Effector CD8-positive, alpha-beta T cell (primary cell): Measurements from ENCODE around the gene GCC2.
"Not testable (repeated sequence)": the region's sequence is repeated elsewhere in the genome, so short reads cannot be mapped to it uniquely, and the experiment has no call there.

Experiments used
- DNase-seq: peaks from one replicate; lab custom pipeline; 2025; lab: John Stamatoyannopoulos, UW

Gene GCC2

DNA sequence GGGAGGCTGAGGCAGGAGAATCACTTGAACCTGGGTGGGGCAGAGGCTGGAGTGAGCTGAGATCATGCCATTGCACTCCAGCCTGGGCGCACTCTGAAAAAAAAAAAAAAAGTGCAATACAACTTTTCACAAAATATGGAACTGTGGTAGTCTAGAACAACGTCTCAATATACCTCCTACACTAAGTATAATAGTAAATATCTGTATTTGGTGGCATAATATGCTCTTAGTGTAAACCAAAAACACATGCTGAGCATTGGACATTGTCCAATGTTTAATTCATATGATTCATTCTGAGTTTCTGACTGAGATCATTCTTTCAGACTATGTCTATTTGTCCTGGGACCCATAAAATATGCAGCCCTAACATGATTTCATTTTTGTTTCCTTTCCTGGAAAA, 65.5 kb downstream of the GCC2 start:
- DNase-seq: not testable (repeated sequence)

DNA sequence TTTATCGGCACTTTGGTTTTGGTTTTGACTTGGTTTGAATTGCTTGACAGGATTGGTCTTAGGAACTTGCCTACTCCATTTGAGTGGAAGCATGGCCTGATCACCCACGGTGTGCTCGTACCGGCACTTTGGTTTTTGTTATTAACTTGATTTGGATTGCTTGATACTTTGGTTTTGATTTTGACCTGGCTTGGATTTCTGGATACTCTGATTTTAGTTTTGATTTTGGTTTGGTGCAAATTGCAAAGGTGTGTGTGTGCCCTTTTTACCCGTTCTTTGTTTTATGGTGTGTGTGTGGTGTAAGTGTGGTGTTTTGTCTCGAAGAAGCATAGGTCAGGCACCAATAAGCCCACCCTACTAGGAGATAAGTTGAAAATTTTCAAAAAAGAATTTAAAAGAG, 75.7 kb downstream of the GCC2 start:
- DNase-seq: not testable (repeated sequence)

DNA sequence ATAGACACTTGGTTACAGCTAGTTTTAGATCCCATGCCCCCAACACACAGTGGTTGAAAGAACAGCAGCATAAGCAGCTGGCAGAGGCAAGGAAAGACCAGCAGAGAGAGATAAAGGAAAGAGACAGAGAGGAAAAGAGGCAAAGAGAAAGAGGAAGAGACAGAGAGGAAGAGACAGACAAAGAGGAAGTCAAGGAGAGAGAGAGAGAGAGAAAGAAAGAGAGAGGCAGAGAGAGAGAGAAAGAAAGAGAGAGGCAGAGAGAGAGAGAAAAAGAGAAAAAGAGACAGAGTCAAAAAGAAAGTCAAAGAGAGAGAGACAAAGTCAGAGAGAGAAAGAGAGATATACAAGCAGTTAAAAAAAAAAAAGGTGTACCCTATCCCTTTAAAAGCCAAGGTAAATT, 76.3 kb downstream of the GCC2 start:
- DNase-seq: not testable (repeated sequence)

DNA sequence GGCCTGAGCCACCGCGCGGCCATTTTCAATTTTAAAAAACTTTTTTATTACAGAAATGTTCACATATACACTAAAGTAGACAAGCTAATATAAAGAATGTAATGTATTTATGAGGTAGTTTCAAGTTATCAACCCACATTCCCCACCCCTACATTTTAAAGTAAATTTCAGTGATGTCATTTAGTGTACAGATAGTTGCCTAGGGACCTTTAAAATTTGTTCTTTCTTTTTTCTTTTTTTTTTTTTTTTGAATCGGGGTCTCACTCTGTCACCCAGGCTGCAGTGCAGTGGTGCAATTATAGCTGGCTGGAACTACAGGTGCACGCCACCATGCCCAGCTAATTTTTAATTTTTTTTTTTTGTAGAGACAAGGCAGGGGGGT, 82.7 kb downstream of the GCC2 start:
- no peak for DNase-seq

DNA sequence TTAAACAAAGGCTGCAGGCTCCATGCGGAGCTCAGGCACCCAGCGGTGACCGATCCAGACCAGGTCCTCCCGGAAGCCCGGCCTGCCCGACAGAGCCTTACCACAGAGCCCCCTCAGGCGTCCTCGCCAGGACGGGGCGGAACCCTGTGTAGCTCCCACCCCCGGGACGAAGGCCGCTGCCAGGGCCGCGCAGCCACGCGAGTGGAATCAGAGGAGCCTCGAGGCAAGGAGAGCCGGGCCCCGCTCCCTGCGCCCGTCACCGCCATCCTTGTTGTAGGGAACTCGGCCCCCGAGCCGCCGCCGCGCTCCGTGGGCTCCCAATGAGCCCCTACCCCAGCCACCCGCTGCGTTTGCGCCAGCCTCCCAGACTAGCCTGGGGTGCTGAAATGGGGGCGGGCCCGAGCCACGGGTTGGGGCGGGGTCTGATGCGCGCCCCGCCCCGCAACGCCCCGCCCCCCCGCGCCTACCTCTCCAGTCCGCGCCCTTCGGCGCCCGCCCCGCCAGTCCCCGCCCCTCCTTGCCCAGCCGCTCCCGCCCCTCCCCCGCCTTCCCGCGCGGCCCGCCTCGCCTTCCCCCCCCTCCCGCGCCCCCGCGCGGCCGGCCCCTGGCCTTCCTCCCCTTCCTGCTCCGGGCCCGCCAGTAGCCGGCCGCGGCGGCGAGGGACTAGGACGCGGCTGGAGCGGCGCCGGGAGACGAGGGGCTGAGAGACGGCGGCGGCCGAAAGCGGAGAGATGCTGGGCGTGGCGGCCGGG, 85.0 kb downstream of the GCC2 start, which contains the start of gene LIMS1:
TSS of gene LIMS1 (plus strand) at position 639 of the 752 bp plus-strand sequence. CDS start at position 732, 93 bp downstream.
- DNase-seq: peak; percentile 82

DNA sequence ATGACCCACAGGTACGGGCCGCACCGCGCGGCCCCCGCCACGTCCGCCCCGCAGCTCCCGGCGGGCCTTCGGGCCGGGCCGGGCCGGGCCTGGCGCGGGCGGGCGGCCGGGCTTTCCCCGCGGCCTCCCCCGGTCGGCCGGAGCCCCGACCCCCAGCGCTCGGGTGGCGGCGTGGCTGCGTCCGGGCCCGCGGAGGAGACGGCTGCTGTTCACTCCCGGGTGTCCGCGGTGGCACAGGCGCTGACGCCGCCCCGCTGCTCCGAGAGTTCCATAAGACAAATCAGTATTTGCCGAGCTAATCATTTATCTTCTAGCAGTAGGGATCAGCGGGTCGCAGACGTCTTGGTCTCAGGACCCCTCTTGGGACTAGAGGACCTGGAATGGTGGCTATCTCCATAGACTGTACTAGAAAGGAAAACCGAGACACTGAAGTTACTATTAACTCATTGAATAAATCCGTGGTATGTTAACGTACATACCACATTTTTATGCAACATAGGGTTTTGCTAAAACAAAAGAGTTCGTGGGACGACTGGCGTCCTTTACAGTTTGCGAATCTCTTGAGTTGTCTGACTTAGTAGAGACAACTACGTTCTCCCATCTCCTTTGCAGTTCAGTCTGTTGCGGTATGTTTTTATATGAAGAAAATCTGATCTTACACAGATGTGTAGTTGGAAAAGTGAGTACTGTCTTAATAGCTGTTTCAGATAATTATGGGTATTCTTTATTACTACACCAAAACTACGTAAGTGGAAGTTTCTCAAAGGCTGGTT, 85.8 kb downstream of the GCC2 start:
- DNase-seq: peak; percentile 11

DNA sequence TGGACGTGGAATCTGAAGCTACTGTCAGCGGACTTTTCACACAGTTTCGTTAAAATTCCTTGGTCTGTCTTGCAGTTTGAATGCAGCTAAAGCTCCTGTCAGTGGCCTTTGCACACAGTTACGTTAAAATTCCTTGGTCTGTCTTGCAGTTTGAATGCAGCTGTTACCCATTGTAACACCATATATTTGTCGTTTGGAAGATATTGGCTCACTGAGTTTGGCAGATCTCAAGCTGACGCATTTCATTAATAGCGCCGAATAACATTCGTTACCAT, 86.3 kb downstream of the GCC2 start:
- no peak for DNase-seq

DNA sequence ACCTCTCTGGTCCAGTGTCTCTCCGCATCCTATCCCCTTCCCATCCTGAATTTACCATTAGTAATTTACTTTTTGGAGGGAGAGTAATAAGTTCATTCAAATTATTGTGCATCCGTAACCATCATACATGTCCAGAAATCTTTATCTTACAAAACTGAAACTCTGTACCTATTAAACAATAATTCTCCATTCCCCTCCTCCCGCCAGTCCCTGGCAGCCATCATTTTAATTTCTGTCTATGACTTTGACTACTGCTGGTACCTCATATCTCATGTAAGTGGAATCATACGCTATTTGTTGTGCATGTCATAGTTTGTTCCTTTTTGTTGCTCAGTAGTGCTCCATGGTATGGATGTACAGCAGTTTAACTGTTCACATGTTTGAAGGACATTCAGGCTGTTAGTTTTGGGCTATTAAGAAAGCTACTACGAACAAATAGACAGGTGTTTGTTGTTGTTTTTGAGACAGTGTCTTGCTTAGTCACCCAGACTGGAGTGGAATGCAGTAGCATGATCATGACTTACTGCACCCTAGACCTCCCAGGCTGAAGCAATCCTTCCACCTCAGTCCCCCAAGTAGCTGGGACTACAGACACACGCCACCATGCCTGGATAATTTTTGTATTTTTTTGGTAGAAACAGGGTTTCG, 87.3 kb downstream of the GCC2 start:
- DNase-seq: no peak

DNA sequence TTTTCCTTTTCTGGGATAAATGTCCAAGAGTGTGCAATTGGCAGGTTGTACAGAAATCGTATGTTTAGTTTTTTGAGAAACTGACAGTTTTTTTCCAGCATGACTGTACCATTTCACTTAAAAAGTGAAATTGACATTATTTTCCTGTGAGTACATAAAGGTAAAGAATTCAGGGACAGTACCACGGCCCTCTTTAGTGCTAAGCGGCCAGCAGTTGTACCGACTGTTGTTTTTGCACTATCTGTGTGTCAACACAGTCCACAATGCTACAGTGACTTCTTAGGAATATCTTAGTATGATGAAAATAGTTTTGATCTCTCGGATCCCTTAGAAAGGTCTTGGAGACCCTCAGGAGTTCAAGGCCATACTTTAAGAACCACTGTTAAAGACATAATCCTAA, 87.9 kb downstream of the GCC2 start:
- no peak for DNase-seq

DNA sequence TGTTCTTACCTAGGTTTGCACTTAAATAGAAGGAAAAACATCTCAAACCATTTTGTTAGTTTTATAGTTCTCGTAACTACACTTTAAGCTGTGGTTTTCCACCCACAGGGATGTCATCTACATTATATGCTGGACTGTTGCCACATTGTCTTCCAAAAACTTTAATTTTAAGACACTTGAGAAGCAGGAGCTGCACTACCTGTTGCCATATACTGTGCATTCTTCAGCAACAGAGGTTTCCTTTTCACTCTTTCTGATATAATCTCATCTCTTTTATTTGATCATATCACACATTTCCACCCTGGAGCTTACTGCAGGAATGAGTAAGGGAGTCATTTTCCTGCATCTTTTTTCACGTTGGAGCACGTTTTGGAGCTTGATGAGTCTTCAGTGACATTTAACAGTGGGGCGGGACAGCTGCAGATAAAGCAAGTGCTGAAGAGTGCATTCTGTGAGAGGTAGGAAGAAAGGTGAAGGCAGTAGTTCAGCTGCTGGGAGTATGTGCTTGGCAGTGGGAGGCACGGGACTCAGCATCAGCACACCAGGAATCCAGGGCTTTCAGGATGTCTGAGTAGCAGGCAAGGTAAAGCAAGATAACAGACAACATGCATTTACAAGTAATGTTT, 89.1 kb downstream of the GCC2 start:
- DNase-seq: no peak

DNA sequence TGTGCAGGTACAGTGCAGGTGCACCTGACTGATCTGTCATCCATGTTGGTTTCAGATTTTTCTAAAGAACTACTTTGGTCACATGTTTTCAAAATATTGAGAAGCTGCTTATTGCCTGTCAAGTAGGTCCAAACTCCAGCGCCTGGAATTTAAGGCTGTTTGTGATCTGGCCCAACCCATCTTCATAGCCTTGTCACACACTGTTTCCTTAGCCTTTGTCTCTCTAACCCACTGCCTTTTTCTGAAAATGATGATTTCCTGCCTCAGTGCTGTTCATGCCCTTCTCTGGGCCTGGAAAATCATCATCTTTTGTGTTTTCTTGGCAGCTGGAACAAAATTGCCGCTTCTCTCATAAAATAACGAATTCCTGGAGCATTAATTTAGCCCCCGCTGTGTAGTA, 92.4 kb downstream of the GCC2 start:
- no peak for DNase-seq

DNA sequence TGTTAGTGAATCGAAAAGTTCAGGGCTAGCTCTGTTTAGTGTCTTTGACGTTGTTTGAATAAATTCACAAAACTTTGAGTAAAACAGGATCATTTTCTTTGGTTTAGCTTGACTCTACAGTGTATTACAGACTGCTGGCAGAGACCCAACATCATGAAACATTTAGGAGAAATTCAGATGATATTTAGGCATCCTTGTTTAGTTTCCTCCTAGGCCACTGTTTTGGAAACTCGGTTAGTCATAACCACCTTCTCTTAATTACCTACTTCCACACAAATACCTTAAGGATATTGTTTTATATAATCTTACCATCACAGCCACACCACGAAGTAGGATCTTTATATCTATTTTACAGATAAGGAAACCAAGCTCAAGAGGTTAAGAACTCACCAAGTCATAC, 93.1 kb downstream of the GCC2 start:
- no peak for DNase-seq

DNA sequence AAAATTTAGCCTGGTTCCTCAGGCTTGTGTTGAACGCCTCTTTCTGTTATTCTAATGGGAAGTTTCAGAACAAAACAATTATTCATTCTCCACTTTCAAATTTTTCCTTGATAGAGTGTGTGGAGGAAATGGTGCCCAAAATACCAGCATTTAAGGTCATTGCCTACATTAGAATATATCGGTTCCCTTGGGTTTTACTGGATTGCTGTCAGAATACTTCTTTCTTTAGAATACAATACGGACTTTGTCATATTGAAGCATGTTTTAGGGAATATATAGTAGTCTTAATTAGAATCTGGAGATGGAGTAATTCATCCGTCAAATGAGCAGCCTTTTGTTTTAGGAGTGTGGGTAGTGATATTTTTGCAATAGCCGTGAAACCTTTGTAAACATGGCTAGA, 98.6 kb downstream of the GCC2 start:
- no peak for DNase-seq

DNA sequence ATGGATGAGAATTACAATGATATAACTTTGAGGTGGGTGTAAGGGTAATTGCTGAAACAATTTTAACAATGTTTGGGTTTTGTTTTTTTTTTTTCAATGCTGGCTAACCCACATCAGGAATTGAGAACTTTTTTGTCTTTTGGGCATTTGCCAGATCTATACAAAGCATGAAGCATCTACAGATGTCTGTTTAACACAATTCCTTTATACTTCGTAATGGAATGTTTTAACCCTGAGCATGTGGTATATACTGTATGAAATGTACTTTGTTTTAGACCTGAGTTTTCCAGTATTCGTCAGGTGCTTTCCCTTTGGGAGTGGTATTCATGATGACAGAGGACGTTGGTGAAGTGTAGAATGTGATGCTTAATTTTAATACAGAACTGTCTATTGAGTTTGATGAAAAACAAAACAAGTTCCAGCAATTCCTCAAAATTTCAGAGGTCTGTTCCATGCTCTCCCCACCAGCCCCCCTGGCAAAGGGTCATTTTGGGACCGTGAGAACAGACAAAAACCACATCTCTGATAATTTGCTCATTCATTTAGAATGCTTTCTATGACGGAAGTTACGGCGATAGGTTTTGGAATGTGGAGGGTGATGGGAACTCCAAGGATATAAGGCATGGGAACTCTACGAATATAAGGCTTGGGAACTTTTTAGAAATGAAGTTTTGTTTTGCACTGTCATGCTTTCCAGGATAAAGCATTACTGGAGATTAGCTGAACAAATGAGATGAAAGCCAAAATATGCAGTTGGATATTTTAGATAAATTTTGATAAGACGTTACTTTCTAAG, 99.4 kb downstream of the GCC2 start:
- DNase-seq: no peak

DNA sequence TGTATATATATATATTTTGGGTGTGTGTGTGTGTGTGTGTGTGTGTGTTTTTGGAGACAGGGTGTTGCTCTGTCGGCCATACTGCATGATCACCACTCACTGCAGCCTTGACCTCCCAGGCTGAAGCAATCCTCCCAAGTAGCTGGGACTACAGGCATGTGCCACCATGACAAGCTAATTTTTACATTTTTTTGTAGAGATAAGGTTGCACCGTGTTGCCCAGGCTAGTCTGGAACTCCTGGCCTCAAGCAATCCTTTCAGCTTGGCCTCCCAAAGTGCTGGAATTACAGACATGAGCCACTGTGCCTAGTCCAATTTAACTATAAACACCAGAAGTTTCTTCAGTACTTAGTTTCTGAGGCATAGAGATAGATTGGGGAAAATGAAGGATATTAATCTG, 103.6 kb downstream of the GCC2 start:
- no peak for DNase-seq

DNA sequence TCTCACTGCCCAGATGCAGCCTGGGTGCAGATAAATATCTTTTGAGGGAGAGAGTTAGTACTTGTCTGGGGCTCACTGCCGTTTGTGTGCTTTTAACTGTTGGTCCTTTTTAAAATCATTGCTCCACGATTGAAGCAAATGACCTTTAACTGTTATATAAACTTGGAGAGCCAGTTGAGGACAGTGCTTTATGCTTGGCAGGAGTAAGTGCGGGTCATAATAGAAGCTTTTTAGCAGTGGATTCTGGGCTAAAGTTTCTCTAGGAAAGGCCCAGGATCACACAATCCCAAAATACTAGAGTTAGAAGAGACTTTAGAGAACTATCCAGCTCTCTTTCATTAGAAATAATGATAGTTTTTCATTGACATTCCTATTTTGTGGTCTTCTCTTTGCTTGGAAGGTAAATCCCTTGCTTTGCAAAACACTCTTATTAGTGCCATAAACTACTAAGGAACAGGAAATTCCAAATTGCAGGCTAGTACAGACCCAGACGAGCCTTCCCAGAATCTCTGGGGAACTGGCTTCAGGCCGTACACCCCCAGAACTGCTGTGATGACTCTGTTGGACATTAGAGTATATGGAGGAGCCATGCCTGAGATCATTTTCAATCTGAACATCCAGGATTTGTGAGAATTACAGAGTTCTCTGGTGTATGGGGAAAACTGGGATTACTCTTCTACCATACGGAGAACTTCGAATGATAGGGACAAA, 104.4 kb downstream of the GCC2 start:
- DNase-seq: no peak

DNA sequence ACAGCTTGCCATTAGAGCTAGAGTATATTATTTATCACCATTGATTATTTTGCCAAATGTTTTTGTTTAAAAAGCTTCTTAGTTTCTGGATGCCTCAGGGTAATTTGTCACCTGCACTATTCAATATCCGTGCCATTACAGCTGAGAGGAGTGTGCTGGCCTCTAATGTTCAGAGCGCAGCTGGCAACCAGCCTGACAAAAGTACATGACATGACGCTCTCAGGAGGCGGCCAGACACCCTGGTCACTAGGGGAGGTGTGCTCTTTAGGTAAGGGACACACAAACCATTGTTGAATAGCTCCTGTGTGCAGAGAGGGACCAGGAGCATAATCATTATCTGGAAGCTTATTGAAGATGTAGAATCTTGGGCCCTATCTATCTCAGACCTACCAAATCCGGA, 105.5 kb downstream of the GCC2 start:
- DNase-seq: no peak

DNA sequence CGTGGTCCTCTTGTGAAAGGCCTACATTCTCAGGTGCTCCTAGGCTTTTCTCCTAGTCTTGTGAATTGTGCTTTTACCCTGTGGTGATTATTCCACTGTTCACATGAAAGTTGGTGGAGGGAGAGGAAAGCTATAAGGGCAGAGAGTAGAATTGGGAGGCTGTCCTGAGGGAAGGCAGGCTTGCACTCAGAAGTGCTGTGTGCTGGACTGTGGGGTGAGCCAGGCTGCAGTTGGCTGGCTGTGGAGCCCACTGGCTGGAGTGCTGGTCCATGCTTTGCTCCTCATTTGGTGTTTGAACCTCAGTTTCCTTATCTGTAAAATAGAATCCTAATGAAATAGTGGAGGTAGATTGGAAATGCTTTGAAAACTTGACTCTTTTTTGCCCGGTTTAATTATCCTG, 106.6 kb downstream of the GCC2 start:
- no peak for DNase-seq

DNA sequence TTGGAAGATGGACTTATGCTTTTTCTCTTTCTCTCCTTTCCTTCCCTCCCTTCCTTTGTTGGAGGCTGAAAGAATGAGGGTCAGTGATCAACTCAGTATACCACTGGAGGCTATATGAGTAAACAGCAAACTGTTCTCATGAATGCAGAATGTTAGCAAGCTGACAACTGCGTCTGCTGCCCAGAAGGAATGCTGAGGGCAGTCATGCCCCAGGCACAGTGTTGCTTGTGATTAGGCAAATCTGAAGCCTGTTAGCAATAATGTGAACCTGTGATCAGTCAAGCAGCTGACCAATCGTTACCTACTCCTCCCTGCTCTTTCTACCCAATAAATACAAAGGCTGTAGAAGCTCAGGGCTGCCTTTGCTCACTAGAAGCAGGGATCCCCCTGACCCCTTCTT, 107.6 kb downstream of the GCC2 start:
- not testable (repeated sequence) for DNase-seq
